ENCODE results near the gene KIFC3.

Gene KIFC3

GRCh38 chr16:57752581-57753447 lies 49.5 kb downstream of the KIFC3 start:
- no peak overlapping the region for H3K4me3 ChIP-seq (ENCODE audit: low read depth, low read length)
- no peak for DNase-seq (ENCODE audit: low read depth)
- no peak for TF ChIP-seq MAX (IDR thresholded peaks at IDR 0.05; ENCODE audit: low read depth, low read length)
- no peak for TF ChIP-seq CTCF (IDR thresholded peaks at IDR 0.05; ENCODE audit: low read depth, low read length)
- no peak for TF ChIP-seq POLR2A (IDR thresholded peaks at IDR 0.05; ENCODE audit: extremely low read depth, insufficient read length)
- no peak for TF ChIP-seq MYC (IDR thresholded peaks at IDR 0.05; ENCODE audit: low read depth, low read length)

GRCh38 chr16:57752203-57752580 lies 50.1 kb downstream of the KIFC3 start:
- H3K4me3 ChIP-seq (ENCODE audit: low read depth, low read length): no peak overlapping the region
- TF ChIP-seq MYC (IDR thresholded peaks at IDR 0.05; ENCODE audit: low read depth, low read length) (no peak), CTCF (IDR thresholded peaks at IDR 0.05; ENCODE audit: low read depth, low read length) (no peak), POLR2A (IDR thresholded peaks at IDR 0.05; ENCODE audit: extremely low read depth, insufficient read length) (no peak), MAX (IDR thresholded peaks at IDR 0.05; ENCODE audit: low read depth, low read length) (no peak)
- DNase-seq (ENCODE audit: low read depth): no peak

GRCh38 chr16:57751539-57752202 lies 50.6 kb downstream of the KIFC3 start:
- H3K4me3 ChIP-seq (ENCODE audit: low read depth, low read length): no peak overlapping the region
- no peak for TF ChIP-seq POLR2A (IDR thresholded peaks at IDR 0.05; ENCODE audit: extremely low read depth, insufficient read length)
- no peak for TF ChIP-seq CTCF (IDR thresholded peaks at IDR 0.05; ENCODE audit: low read depth, low read length)
- TF ChIP-seq MAX (IDR thresholded peaks at IDR 0.05; ENCODE audit: low read depth, low read length): no peak

GRCh38 chr16:57750796-57751538 lies 51.3 kb downstream of the KIFC3 start:
- no peak overlapping the region for H3K4me3 ChIP-seq (ENCODE audit: low read depth, low read length)
- TF ChIP-seq POLR2A (IDR thresholded peaks at IDR 0.05; ENCODE audit: extremely low read depth, insufficient read length) (no peak), CTCF (IDR thresholded peaks at IDR 0.05; ENCODE audit: low read depth, low read length) (no peak)
- no peak for DNase-seq (ENCODE audit: low read depth)

More at GRCh38 chr16:57751539-57752202, 50.6 kb downstream of the KIFC3 start:
- no peak for DNase-seq (ENCODE audit: low read depth)

- H3K4me3 ChIP-seq (ENCODE audit: low read depth, low read length): no peak overlapping the region
- TF ChIP-seq MYC (IDR thresholded peaks at IDR 0.05; ENCODE audit: low read depth, low read length) (no peak), CTCF (IDR thresholded peaks at IDR 0.05; ENCODE audit: low read depth, low read length) (no peak), POLR2A (IDR thresholded peaks at IDR 0.05; ENCODE audit: extremely low read depth, insufficient read length) (no peak), MAX (IDR thresholded peaks at IDR 0.05; ENCODE audit: low read depth, low read length) (no peak)
- no peak for DNase-seq (ENCODE audit: low read depth)
Measured at GRCh38 chr16:57749856-57750452, 52.3 kb downstream of the KIFC3 start.
